Esophagus muscularis mucosa (tissue), 4 donors: ENCODE measurements around the gene IKZF3. TPM values are rescaled to one million over a fixed set of nuclear protein-coding genes. Genes with fewer than 3 reads are reported as not detected.

Source experiments
- DNase-seq: peaks from one replicate; pipeline ENCODE4 v3.0.0-alpha.2; 2017; ENCODE audit errors: extremely low spot score
- H3K27ac ChIP-seq, 4 donors: fragments of 200-600 bp; sonication (generic); replicated peaks in 1 of 4; 1 replicate in 3 of 4; 2 replicates in 1 of 4; pipeline ENCODE4 v1.5.1; 2016 to 2019; ENCODE audit warnings: mild to moderate bottlenecking in 1 of 4
- H3K27me3 ChIP-seq, 4 donors: fragments of 200-600 bp; sonication (generic); one replicate each; pipeline versions ENCODE4 v1.5.1 to v1.6.0; 2016 to 2019
- H3K36me3 ChIP-seq, 4 donors: fragments of 200-600 bp; sonication (generic); one replicate each; pipeline ENCODE4 v1.5.1; 2016 to 2019
- H3K4me1 ChIP-seq, 4 donors: fragments of 200-600 bp; sonication (generic); one replicate each; pipeline ENCODE4 v1.5.1; 2016 to 2019
- H3K4me3 ChIP-seq, 4 donors: fragments of 200-600 bp; sonication (generic); 1 replicate in 2 of 4; 2 replicates in 2 of 4; pipeline ENCODE4 v1.5.1; 2016 to 2019; ENCODE audit warnings: mild to moderate bottlenecking in 4 of 4, moderate library complexity in 1 of 4
- H3K9me3 ChIP-seq, 4 donors: fragments of 200-600 bp; sonication (generic); 1 replicate in 3 of 4; 2 replicates in 1 of 4; pipeline ENCODE4 v1.5.1; 2016 to 2019
- CTCF ChIP-seq, 3 experiments: fragments of 200-600 bp in 2 of 3; fragments of 450-650 bp in 1 of 3; sonication (generic) in 2 of 3; IDR thresholded peaks; one replicate each; pipeline ENCODE4 v1.5.1; 2017 to 2019; ENCODE audit warnings: antibody characterized with exemption in 3 of 3, mild to moderate bottlenecking in 2 of 3, moderate library complexity in 1 of 3
- EP300 ChIP-seq: sonication (generic); formaldehyde crosslinking; IDR thresholded peaks from one replicate; pipeline ENCODE4 v1.6.1; 2017; ENCODE audit warnings: antibody characterized with exemption
- POLR2A ChIP-seq: fragments of 450-650 bp; IDR thresholded peaks from one replicate; pipeline ENCODE4 v1.6.1; 2017; ENCODE audit warnings: antibody characterized with exemption, moderate library complexity, mild to moderate bottlenecking, low read depth
- POLR2AphosphoS5 ChIP-seq, 2 donors: sonication (generic); formaldehyde crosslinking; IDR thresholded peaks; one replicate each; pipeline ENCODE4 v1.6.1; 2017; ENCODE audit warnings: antibody characterized with exemption in 2 of 2
- WGBS: methylation state at CpG from one replicate; pipeline ENCODE4 v1.1.5; 2018; 5-methylcytosine and 5-hydroxymethylcytosine counted together
- intact Hi-C: fragments of 100-400 bp; cut with DNase I; formaldehyde crosslinking; loops from one replicate; pipeline ENCODE4 v1.15.1; 2023
- total RNA-seq, 4 donors: library from RNA; depleted of rRNA; stranded (reverse); fragments of >200 nt; gene quantifications; one replicate each; pipeline versions ENCODE4 v1.1.0 to v1.2.1, GENCODE V29; 2016

IKZF3 gene
- total RNA-seq, 4 donors from 2014 or later, result 0.83 to 3.8 (median 1.3) TPM

- no peak overlapping the region for H3K27ac ChIP-seq
- H3K4me3 ChIP-seq, result no peak overlapping the region
- no peaks in the 10 kb centered on the region for H3K36me3 ChIP-seq
- TF ChIP-seq EP300 (no peak), CTCF (IDR thresholded peaks at IDR 0.05) (no peak), POLR2A (no peak), POLR2AphosphoS5 (IDR thresholded peaks at IDR 0.05) (no peak)
- DNase-seq, result no peak
- no peaks in the 10 kb centered on the region for H3K9me3 ChIP-seq
- intact Hi-C loops, result no loop called here
- no peaks in the 10 kb centered on the region for H3K4me1 ChIP-seq
- WGBS, result 46% methylated on average over 6 of the region's 6 CpGs
- H3K27me3 ChIP-seq, result peaks cover 0 to 41% (median 0%) of the 10 kb centered on the region in 4 donors
Measured at GRCh38 chr17:39781031-39781860, 82.9 kb downstream of the IKZF3 start.

DNA sequence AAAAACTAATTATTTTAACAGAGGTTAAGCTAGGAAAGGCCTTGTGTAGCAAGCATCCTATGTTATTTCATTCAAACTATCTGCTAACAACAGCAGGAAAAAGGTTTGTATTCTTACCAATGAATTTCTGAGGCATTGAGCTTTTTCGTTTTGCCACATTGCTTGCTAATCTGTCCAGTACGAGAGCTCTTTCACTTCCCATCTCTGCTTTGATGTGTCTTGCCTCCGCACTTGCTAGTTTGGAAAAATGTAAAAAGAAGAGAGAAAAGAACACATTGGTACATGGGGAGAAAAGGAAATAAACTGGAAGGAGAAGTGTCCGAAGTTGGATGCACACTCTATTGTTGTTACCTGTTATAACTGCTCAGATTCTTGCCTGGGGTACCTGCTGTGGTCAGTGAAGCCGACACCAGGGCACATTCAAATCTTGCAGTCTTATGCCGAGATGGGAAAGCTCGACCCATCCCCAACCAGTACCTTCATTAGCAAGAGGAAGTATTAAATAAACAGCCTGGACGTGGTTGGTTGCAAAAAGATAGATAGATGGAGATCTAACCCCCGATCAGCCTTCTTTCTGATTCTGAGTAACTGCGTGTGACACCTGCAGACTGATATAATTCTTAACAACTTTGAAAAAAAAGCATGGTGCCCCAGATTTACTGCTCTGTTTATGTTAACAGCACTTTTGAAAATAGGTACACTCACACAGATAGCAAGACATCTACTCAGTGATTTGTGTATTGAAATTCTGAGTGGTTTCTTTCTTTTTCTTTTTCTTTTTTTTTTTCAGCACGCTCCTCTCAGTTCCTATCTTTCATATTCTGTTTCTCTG, 86.4 kb downstream of the IKZF3 start:
- TF ChIP-seq POLR2AphosphoS5 (IDR thresholded peaks at IDR 0.05) (no peak), EP300 (no peak), POLR2A (no peak), CTCF (IDR thresholded peaks at IDR 0.05) (no peak)
- no peak overlapping the region for H3K27ac ChIP-seq
- H3K4me1 ChIP-seq, result no peaks in the 10 kb centered on the region
- WGBS, result 47% methylated on average over 11 of the region's 11 CpGs
- intact Hi-C loops, result no loop called here
- peaks cover 0 to 66% (median 0%) of the 10 kb centered on the region in 4 donors for H3K27me3 ChIP-seq
- H3K36me3 ChIP-seq, result no peaks in the 10 kb centered on the region
- no peaks in the 10 kb centered on the region for H3K9me3 ChIP-seq
- peak overlapping the region in 1 of 4 donors; percentile 4 for H3K4me3 ChIP-seq
- DNase-seq, result no peak

- H3K4me3 ChIP-seq, result no peak overlapping the region
- H3K4me1 ChIP-seq, result no peaks in the 10 kb centered on the region
- no peak for DNase-seq
- intact Hi-C loops, result no loop called here
- H3K9me3 ChIP-seq, result no peaks in the 10 kb centered on the region
- H3K36me3 ChIP-seq, result no peaks in the 10 kb centered on the region
- TF ChIP-seq CTCF (IDR thresholded peaks at IDR 0.05) (no peak), POLR2AphosphoS5 (IDR thresholded peaks at IDR 0.05) (no peak), POLR2A (no peak), EP300 (no peak)
- H3K27ac ChIP-seq, result no peak overlapping the region
- peaks cover 0 to 62% (median 0%) of the 10 kb centered on the region in 4 donors for H3K27me3 ChIP-seq
Measured at GRCh38 chr17:39776252-39776651, 87.9 kb downstream of the IKZF3 start.

DNA sequence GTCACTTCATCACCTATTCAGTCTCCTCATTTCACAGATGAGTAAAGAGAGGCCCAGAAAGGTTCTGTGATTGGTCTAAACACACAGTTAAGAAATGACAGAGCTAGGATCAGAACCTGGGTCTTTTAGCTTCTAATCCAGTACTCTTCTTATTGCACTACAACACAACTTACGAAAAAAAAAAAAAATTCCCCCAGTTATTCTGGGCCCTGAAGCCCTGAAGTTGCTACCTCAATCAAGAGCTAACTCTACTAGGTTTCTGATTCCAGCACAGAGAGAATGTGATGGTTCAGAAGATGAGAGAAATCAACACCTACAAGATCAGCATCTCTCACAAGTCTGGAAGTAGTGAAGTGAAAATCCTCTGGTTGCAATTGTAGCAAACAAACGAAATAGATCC, 89.1 kb downstream of the IKZF3 start:
- Histone ChIP-seq H3K9me3 (no peaks in the 10 kb centered on the region), H3K27me3 (peaks cover 0 to 56% (median 0%) of the 10 kb centered on the region in 4 donors), H3K27ac (no peak overlapping the region), H3K4me1 (no peaks in the 10 kb centered on the region), H3K4me3 (no peak overlapping the region), H3K36me3 (no peaks in the 10 kb centered on the region)
- TF ChIP-seq POLR2AphosphoS5 (IDR thresholded peaks at IDR 0.05) (no peak), EP300 (no peak), CTCF (IDR thresholded peaks at IDR 0.05) (no peak), POLR2A (no peak)
- intact Hi-C loops, result no loop called here
- DNase-seq, result no peak
- 78% methylated on average over 2 of the region's 2 CpGs for WGBS
